ENCODE measurements around the gene GABBR2. TPM values are rescaled to one million over a fixed set of nuclear protein-coding genes. Genes with fewer than 3 reads are reported as not detected.

Gene GABBR2
- total RNA-seq, 3 donors from 2014 or later = not detected

GRCh38 chr9:98362624-98363252 is 346.0 kb downstream of the GABBR2 start:
- H3K36me3 Mint-ChIP-seq (ENCODE audit: insufficient read depth) = peaks cover 4% of the 10 kb centered on the region
- peaks cover 18% of the 10 kb centered on the region for H3K9me3 Mint-ChIP-seq
- no peak overlapping the region for H3K4me3 Mint-ChIP-seq
- DNase-seq (no peak), ATAC-seq (no peak)
- no peaks in the 10 kb centered on the region for H3K4me1 Mint-ChIP-seq (ENCODE audit: low read depth)
- peaks cover 7% of the 10 kb centered on the region for H3K27me3 Mint-ChIP-seq (ENCODE audit: low read depth)

- DNase-seq = no peak
- H3K27me3 Mint-ChIP-seq (ENCODE audit: low read depth) = peaks cover 4% of the 10 kb centered on the region
- peaks cover 16% of the 10 kb centered on the region for H3K9me3 Mint-ChIP-seq
- ATAC-seq = no peak
- H3K4me3 Mint-ChIP-seq = no peak overlapping the region
- no peaks in the 10 kb centered on the region for H3K4me1 Mint-ChIP-seq (ENCODE audit: low read depth)
- peaks cover 4% of the 10 kb centered on the region for H3K36me3 Mint-ChIP-seq (ENCODE audit: insufficient read depth)
Measured at GRCh38 chr9:98361645-98362044, 347.1 kb downstream of the GABBR2 start.

- H3K27me3 Mint-ChIP-seq (ENCODE audit: low read depth) = peaks cover 6% of the 10 kb centered on the region
- ATAC-seq = no peak
- no peaks in the 10 kb centered on the region for H3K4me1 Mint-ChIP-seq (ENCODE audit: low read depth)
- peaks cover 4% of the 10 kb centered on the region for H3K9me3 Mint-ChIP-seq
- no peak overlapping the region for H3K4me3 Mint-ChIP-seq
- no peak for DNase-seq
- H3K36me3 Mint-ChIP-seq (ENCODE audit: insufficient read depth) = peaks cover 3% of the 10 kb centered on the region
Measured at GRCh38 chr9:98360176-98360708, 348.5 kb downstream of the GABBR2 start.

DNA sequence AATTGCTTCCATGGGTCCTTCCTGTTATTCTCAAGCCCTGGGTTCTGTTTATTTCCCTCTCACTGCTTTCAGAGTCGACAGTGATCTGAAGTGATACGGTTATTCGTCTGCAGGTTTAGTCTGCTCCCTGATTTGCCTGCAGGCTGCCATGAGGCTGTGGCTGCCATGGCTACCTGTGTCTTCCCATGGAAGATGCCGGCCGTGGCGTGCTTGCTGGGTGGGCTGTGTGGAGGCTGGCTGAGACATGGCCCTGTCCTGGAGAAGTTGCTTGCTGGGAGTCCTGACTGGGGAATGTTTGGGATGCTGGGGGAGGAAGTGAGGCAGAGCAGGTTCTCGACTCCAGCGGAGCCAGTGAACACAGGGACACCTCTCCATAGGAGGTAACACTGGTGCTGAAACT is 349.2 kb downstream of the GABBR2 start:
- H3K4me1 Mint-ChIP-seq (ENCODE audit: low read depth) = no peaks in the 10 kb centered on the region
- no peaks in the 10 kb centered on the region for H3K36me3 Mint-ChIP-seq (ENCODE audit: insufficient read depth)
- H3K9me3 Mint-ChIP-seq = no peaks in the 10 kb centered on the region
- H3K4me3 Mint-ChIP-seq = no peak overlapping the region
- ATAC-seq (no peak), DNase-seq (no peak)
- peaks cover 8% of the 10 kb centered on the region for H3K27me3 Mint-ChIP-seq (ENCODE audit: low read depth)

DNA sequence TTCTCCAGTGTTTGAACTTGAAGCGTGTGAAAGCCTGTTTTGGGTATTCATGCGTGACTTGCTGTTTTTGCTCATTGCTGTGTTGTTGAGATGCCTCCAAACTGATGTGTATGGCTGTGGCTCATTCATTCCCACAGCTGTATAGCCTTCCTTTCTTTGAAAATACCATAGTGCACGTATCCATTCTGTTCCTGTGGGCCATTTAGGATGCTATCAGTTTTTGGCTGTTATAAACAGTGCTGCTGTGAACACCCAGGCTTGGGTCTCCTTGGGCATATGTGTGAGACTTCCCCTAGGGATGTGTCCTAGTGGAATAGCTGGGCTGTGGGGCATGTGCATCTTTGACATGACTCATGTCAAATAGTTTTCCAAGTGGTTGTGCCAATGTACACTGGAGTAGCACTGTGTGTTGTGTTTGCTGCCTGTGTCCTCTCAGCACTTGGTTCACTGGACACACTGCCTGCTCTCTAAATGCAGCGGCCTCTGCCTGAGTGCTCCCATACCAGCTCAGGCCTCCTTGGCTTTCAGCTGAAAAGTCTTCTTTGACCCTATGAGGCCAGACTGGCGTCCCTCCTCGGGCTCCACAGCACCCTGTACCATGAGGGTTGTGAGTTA is 350.7 kb downstream of the GABBR2 start:
- ATAC-seq (no peak), DNase-seq (no peak)
- Mint-ChIP-seq H3K4me1 (ENCODE audit: low read depth) (no peaks in the 10 kb centered on the region), H3K4me3 (no peak overlapping the region), H3K27me3 (ENCODE audit: low read depth) (peaks cover 16% of the 10 kb centered on the region), H3K9me3 (no peaks in the 10 kb centered on the region), H3K36me3 (ENCODE audit: insufficient read depth) (no peaks in the 10 kb centered on the region)

GRCh38 chr9:98356953-98357690 is 351.6 kb downstream of the GABBR2 start:
- H3K4me3 Mint-ChIP-seq = no peak overlapping the region
- H3K36me3 Mint-ChIP-seq (ENCODE audit: insufficient read depth) = no peaks in the 10 kb centered on the region
- no peaks in the 10 kb centered on the region for H3K9me3 Mint-ChIP-seq
- H3K4me1 Mint-ChIP-seq (ENCODE audit: low read depth) = no peaks in the 10 kb centered on the region
- DNase-seq = no peak
- no peak for ATAC-seq
- peaks cover 25% of the 10 kb centered on the region for H3K27me3 Mint-ChIP-seq (ENCODE audit: low read depth)

GRCh38 chr9:98356326-98356725 is 352.4 kb downstream of the GABBR2 start:
- Mint-ChIP-seq H3K36me3 (ENCODE audit: insufficient read depth) (peaks cover 2% of the 10 kb centered on the region), H3K4me3 (no peak overlapping the region), H3K9me3 (peaks cover 7% of the 10 kb centered on the region), H3K4me1 (ENCODE audit: low read depth) (no peaks in the 10 kb centered on the region), H3K27me3 (ENCODE audit: low read depth) (peaks cover 32% of the 10 kb centered on the region)
- DNase-seq (no peak), ATAC-seq (no peak)

DNA sequence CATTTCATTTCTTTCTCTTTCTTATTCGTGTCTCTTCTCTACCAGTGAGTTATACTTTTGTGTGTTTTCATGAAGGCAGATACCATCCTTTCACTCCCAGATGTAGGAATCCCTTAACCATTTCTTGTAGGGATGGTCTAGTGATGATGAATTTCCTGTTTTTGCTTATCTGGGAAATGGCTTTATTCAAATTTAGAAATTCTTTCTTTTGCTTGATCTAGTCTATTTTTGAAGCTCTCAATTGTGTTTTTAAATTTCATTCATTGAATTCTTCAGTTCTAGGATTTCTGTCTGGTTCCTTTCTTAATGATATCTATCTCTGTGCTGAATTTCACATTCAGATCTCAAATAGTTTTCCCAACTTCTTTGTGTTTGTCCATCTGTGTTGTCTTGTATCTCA is 357.4 kb downstream of the GABBR2 start:
- no peak for DNase-seq

DNA sequence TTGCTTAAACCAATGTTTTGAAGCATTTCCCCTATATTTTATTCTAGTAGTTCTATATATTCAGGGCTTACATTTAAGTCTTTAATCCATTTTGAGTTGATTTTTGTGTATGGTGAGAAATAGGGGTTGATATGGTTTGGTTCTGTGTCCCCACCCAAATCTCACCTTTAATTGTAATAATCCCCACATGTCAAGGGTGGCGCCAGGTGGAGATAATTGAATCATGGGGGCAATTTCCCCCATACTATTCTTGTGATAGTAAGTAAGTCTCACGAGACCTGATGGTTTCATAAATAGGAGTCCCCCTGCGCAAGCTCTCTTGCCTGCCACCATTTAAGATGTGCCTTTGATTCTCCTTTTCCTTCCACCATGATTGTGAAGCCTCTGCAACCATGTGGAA is 361.1 kb downstream of the GABBR2 start:
- H3K9me3 Mint-ChIP-seq = peaks cover 14% of the 10 kb centered on the region
- H3K4me3 Mint-ChIP-seq = no peak overlapping the region
- DNase-seq (no peak), ATAC-seq (no peak)
- no peaks in the 10 kb centered on the region for H3K4me1 Mint-ChIP-seq (ENCODE audit: low read depth)
- peaks cover 4% of the 10 kb centered on the region for H3K36me3 Mint-ChIP-seq (ENCODE audit: insufficient read depth)
- H3K27me3 Mint-ChIP-seq (ENCODE audit: low read depth) = peaks cover 50% of the 10 kb centered on the region

More for the DNA sequence above, 357.4 kb downstream of the GABBR2 start:
- ATAC-seq = no peak
- no peaks in the 10 kb centered on the region for H3K4me1 Mint-ChIP-seq (ENCODE audit: low read depth)
- no peak overlapping the region for H3K4me3 Mint-ChIP-seq
- peaks cover 14% of the 10 kb centered on the region for H3K9me3 Mint-ChIP-seq
- H3K27me3 Mint-ChIP-seq (ENCODE audit: low read depth) = peaks cover 57% of the 10 kb centered on the region
- H3K36me3 Mint-ChIP-seq (ENCODE audit: insufficient read depth) = peaks cover 4% of the 10 kb centered on the region

DNA sequence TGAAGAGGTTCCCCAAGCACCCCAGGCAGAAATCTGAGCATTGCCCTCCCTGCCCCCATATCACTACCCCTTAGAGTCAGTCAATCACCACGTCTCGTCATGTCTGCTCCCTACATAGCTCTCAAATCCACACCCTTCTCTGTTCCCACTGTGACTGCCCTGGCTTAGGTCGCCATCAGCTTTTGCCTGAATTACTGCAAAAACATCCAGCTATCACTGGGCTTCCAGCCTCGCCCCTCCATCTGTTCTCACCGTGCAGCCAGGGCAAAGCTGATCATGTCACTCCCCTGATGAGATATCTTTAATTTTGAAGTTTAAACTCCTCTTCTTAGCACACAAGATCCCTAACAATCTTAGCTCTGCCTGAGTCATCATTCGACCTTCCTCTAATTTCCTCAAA is 363.7 kb downstream of the GABBR2 start:
- no peak for DNase-seq
- H3K4me3 Mint-ChIP-seq = no peak overlapping the region
- no peaks in the 10 kb centered on the region for H3K9me3 Mint-ChIP-seq
- no peaks in the 10 kb centered on the region for H3K36me3 Mint-ChIP-seq (ENCODE audit: insufficient read depth)
- peaks cover 31% of the 10 kb centered on the region for H3K27me3 Mint-ChIP-seq (ENCODE audit: low read depth)
- ATAC-seq = no peak
- no peaks in the 10 kb centered on the region for H3K4me1 Mint-ChIP-seq (ENCODE audit: low read depth)

DNA sequence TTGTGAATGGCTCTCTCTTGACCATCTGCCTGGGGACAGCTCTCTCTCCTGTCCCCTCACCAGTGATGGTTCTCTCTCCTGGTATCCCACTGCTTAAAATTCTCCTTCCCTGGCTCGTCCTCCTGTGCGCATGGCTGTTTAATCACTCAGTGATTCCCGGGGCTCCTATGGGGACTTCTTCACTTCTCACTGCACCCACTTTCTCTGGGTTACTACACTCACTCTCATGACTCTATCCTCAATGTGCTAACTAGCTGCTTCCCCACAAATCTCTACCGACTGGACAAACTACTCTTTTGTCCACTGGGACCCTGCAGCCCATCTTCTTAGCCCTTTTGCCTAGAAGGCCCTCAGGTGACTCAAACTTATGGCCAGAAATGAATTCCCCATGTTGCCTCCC is 364.2 kb downstream of the GABBR2 start:
- no peaks in the 10 kb centered on the region for H3K4me1 Mint-ChIP-seq (ENCODE audit: low read depth)
- no peak for DNase-seq
- H3K9me3 Mint-ChIP-seq = no peaks in the 10 kb centered on the region
- H3K36me3 Mint-ChIP-seq (ENCODE audit: insufficient read depth) = no peaks in the 10 kb centered on the region
- no peak overlapping the region for H3K4me3 Mint-ChIP-seq
- peaks cover 26% of the 10 kb centered on the region for H3K27me3 Mint-ChIP-seq (ENCODE audit: low read depth)
- ATAC-seq = no peak

GRCh38 chr9:98342820-98343210 is 365.9 kb downstream of the GABBR2 start:
- peaks cover 20% of the 10 kb centered on the region for H3K27me3 Mint-ChIP-seq (ENCODE audit: low read depth)
- H3K4me1 Mint-ChIP-seq (ENCODE audit: low read depth) = no peaks in the 10 kb centered on the region
- ATAC-seq (no peak), DNase-seq (no peak)
- no peaks in the 10 kb centered on the region for H3K9me3 Mint-ChIP-seq
- no peak overlapping the region for H3K4me3 Mint-ChIP-seq
- no peaks in the 10 kb centered on the region for H3K36me3 Mint-ChIP-seq (ENCODE audit: insufficient read depth)

DNA sequence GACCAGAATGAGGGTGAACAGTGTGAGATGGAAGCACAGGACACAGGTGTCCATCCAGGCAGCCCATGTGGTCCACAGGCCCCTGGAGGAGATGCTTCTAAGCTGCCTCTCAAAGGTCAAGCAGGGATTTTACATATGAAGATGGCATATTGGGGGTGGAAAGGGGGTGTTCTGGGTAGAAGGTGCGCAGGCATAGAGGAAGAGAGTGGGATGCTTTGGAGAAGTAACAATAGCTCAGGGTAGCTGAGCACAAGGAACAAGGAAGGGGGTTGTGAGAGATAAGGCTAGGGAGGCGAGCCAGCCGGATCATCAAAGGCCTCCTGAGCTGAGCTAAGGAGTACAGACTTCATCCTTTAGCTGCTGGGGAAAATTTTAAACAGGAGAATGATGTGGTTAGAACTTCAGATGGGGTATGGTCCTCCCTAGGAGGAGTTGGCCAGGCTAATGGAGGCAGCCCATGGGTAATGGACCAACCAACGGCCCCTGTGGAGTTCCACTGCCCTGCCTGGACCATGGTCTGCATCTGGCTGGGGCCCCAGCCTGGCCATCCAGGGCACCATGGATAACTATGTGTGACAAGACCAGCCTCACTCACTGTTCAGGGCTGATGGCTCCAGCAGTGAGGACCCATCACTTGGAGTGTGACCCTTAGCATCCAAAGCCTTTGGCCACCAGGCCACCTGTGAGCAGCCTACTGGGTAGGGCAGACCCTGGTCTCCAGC is 366.5 kb downstream of the GABBR2 start:
- H3K4me1 Mint-ChIP-seq (ENCODE audit: low read depth) = no peaks in the 10 kb centered on the region
- no peak for ATAC-seq
- H3K27me3 Mint-ChIP-seq (ENCODE audit: low read depth) = peaks cover 16% of the 10 kb centered on the region

More for the DNA sequence above, 366.5 kb downstream of the GABBR2 start:
- Mint-ChIP-seq H3K36me3 (ENCODE audit: insufficient read depth) (no peaks in the 10 kb centered on the region), H3K4me3 (no peak overlapping the region), H3K9me3 (no peaks in the 10 kb centered on the region)
- DNase-seq = no peak

Data from activated T-cell treated with anti-CD3 and anti-CD28 coated beads, Interleukin-2, amount 50 U/mL, for 4 hours (primary cell).